Embryonic facial prominence (tissue), 1 donor: ENCODE measurements around the gene MOB3B.
A peak's percentile ranks its signal among the peaks of the same experiment; 100 is the strongest.

Experiments
- DNase-seq: peaks from one replicate; pipeline ENCODE4 v3.0.0-alpha.2; 2016; ENCODE audit errors: extremely low spot score

The MOB3B gene

GRCh38 chr9:27529316-27530278 is at the start of gene MOB3B:
Gene MOB3B, minus strand, starts transcription at chr9:27529814. Its CDS starts 74,264 bp downstream, at chr9:27455550.
- DNase-seq: peak; percentile 59

GRCh38 chr9:27573634-27574590 is 44.3 kb upstream of the MOB3B start:
- peak; percentile 94 for DNase-seq

- peak; percentile 8 for DNase-seq
Measured at GRCh38 chr9:27572918-27573633, 43.5 kb upstream of the MOB3B start, which contains the start of gene C9orf72. Gene C9orf72, minus strand, starts transcription at chr9:27573481. Its CDS starts 6,361 bp downstream, at chr9:27567120.

GRCh38 chr9:27572566-27572917 is 42.9 kb upstream of the MOB3B start:
- peak; percentile 16 for DNase-seq

GRCh38 chr9:27572061-27572460 is 42.4 kb upstream of the MOB3B start:
- DNase-seq: no peak

GRCh38 chr9:27571011-27571410 is 41.4 kb upstream of the MOB3B start:
- no peak for DNase-seq

- no peak for DNase-seq
Measured at GRCh38 chr9:27569406-27569805, 39.8 kb upstream of the MOB3B start.

GRCh38 chr9:27566118-27566517 is 36.5 kb upstream of the MOB3B start:
- DNase-seq: no peak

- DNase-seq: no peak
Measured at GRCh38 chr9:27565696-27566095, 36.1 kb upstream of the MOB3B start.

GRCh38 chr9:27564670-27565069 is 35.1 kb upstream of the MOB3B start:
- DNase-seq: no peak

GRCh38 chr9:27563738-27564430 is 34.3 kb upstream of the MOB3B start:
- no peak for DNase-seq

GRCh38 chr9:27561685-27562084 is 32.1 kb upstream of the MOB3B start:
- DNase-seq: no peak

- no peak for DNase-seq
Measured at GRCh38 chr9:27560457-27560856, 30.8 kb upstream of the MOB3B start.

- no peak for DNase-seq
Measured at GRCh38 chr9:27558307-27558706, 28.7 kb upstream of the MOB3B start.

GRCh38 chr9:27556470-27556869 is 26.9 kb upstream of the MOB3B start:
- no peak for DNase-seq

- no peak for DNase-seq
Measured at GRCh38 chr9:27554712-27555111, 25.1 kb upstream of the MOB3B start.

GRCh38 chr9:27549196-27549755 is 19.7 kb upstream of the MOB3B start:
- DNase-seq: no peak

GRCh38 chr9:27548055-27548741 is 18.6 kb upstream of the MOB3B start:
- peak; percentile 62 for DNase-seq

- DNase-seq: no peak
Measured at GRCh38 chr9:27545471-27545870, 15.9 kb upstream of the MOB3B start.

- no peak for DNase-seq
Measured at GRCh38 chr9:27542508-27542907, 12.9 kb upstream of the MOB3B start.
